VCaP (cell line): ENCODE data around the gene PRKCQ.

Experiments
- H3K27ac ChIP-seq: fragments of 450-650 bp; 2 replicates; pipeline ENCODE4 v1.5.1; 2017
- TF ChIP-seq, protein P1 (sequence below): fragments of 450-650 bp; conservative IDR thresholded peaks from 2 replicates; pipeline ENCODE4 v1.5.1; 2017; ENCODE audit warnings: mild to moderate bottlenecking, moderate library complexity

PRKCQ gene

DNA sequence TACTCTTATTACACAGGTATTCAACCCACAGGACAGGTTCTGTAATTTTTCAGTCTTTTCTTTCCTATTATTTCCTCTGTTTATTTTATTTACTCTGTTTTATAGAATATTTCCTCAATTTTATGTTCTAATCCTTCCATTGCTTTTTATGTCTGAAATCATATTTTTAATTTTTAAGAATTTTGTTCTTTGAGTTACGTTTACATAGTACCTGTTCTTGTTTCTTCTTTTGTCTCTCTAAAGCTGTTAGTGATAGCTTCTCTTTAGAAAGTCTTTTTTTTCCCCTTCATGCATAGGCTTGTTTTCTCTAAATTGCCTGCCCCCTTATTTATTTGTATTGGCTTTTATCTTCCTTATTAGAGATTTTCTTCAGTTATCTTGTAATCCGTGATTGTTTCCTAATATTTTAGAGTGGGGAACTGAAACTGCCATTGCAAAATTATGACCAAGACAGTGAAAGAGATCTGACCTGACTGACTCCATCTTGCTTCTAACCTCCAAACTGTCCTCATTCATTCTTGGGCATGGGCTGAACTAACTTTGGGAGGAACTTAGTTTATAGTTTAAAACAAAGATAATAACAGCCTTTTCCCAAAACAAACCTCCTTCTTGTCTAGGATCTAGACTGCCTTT, 189.7 kb downstream of the PRKCQ start:
- TF ChIP-seq, protein P1, sequence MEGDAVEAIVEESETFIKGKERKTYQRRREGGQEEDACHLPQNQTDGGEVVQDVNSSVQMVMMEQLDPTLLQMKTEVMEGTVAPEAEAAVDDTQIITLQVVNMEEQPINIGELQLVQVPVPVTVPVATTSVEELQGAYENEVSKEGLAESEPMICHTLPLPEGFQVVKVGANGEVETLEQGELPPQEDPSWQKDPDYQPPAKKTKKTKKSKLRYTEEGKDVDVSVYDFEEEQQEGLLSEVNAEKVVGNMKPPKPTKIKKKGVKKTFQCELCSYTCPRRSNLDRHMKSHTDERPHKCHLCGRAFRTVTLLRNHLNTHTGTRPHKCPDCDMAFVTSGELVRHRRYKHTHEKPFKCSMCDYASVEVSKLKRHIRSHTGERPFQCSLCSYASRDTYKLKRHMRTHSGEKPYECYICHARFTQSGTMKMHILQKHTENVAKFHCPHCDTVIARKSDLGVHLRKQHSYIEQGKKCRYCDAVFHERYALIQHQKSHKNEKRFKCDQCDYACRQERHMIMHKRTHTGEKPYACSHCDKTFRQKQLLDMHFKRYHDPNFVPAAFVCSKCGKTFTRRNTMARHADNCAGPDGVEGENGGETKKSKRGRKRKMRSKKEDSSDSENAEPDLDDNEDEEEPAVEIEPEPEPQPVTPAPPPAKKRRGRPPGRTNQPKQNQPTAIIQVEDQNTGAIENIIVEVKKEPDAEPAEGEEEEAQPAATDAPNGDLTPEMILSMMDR: no peak
- H3K27ac ChIP-seq: no peak overlapping the region

DNA sequence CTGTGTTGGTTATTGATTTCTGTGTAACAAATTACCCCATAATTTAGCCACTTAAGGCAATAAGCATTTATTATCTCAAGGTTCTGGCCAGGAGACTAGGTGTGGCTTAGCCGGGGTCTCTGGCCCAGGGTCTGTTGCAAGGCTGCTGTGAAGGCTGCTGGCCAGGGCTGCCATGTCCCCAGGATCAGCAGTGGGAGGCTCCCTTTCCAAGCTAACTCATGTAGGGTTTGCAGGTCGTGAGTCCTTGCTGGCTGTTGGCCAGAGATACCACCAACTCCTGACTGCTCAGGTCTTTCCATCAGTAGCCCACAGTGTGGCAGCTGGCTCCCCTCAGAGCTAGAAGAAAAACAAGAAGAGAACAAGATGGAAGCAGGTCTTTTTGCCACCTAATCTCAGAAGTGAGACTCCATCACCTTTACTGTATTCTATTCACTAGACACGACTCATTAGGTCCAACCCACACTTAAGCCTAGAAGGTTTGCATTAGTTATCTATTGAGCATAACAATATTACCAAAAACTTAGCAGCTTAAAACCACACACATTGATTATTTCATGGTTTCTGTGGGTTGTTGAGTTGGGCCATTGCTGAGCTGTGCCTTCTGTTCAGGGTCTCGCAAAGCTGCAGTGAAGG, 191.7 kb downstream of the PRKCQ start:
- no peak overlapping the region for H3K27ac ChIP-seq
- TF ChIP-seq, protein P1: no peak

DNA sequence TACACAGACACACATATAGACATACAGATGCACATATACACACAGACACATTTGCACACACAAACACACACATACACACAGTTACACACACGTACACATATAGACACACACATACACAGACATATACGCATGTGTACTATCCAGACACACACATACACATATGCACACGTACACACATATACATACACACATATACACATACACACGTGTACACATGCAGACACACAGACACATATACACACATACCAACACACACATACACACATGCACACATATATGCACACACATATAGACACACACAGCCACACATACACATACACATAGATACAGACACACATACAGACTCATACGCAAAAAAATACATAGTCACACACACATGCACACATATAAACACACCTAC, 193.1 kb downstream of the PRKCQ start:
- TF ChIP-seq, protein P1: no peak
- H3K27ac ChIP-seq: no peak overlapping the region

DNA sequence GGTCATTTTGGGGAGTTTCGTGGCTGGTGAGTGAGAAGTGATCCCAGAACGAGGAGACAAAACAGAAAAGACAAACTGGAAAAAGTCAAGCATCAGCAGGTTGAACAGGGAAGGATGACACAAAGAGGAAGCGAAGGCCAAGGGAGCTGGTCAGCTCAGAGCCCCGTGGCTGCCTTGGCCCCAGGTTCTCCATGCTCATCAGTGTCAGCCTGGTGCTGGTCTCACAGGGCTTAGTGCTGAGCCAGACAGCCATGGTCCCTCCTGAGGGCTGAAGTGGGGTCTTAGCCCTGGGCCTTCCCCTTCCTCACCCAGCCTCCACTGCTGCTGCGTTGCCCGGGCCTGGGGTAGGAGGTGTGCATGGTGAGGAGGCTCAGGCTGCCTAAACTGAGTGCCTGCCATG, 193.7 kb downstream of the PRKCQ start:
- TF ChIP-seq, protein P1: no peak
- H3K27ac ChIP-seq: no peak overlapping the region

DNA sequence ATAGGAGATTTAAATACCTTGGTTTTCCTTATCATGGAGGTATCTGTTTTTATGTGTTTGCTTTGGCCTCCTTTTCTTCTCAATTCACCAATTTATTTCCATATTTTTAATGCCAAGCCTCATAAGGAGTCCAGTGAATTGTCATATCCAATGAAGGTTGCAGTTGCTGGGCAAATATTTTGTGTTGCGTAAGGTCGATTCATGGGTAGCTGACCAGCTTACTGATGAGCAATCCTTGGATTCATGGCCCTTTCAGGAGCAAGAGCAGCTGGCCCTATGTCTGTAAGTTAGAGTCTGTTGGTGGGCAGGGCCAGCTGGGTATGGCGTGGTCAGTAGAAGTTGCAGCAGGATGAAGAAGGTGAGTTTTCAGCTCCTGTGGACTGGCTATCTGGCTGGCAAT, 194.4 kb downstream of the PRKCQ start:
- no peak overlapping the region for H3K27ac ChIP-seq
- TF ChIP-seq, protein P1: no peak

DNA sequence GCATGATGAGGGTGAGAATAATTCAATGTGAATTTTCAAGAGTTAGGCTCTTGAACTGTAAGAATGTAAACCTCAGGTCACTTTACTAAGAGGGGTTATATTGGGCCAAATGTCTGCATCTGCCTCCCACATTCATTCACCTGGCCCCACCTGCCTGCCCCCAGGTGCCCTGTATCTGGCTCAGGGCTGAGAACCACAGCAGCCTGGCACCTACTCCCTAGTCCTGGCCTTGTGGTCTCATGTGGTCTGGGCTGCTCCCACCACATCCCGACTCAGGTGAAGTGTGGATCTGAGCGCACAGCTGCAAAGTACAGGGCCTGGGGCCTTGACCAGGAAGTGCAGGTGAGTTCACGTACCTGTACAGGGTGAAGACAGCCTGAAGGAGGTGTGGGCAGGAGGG, 195.2 kb downstream of the PRKCQ start:
- no peak overlapping the region for H3K27ac ChIP-seq
- TF ChIP-seq, protein P1: no peak

DNA sequence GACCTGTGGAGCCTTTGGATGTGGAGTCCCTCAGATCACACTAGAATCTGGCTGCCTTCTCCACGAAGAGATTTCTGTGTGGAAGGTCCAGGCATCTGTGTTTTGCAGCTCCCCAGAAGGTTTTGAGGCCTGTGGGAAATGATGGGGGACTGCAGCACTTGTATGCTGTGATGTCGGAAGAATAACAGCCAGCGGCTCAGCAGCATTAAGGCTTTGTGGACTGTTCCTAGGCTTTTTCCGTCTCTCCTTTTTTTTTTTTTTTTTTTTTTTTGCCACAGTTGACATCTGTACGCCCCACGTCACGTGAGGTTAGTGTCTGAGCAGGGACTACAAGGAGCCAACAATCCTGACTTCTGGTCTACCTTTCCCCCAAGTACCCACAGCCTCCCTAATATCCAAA, 196.0 kb downstream of the PRKCQ start:
- TF ChIP-seq, protein P1: no peak
- H3K27ac ChIP-seq: no peak overlapping the region
